Breast epithelium (tissue), 3 donors: ENCODE data around the gene DOC2B.

ENCODE experiments used
- CTCF ChIP-seq, 3 donors: fragments of 450-650 bp; IDR thresholded peaks; one replicate each; pipeline ENCODE4 v1.5.1; 2016 to 2017; ENCODE audit warnings: antibody characterized with exemption in 3 of 3, mild to moderate bottlenecking in 3 of 3, moderate library complexity in 3 of 3
- POLR2A ChIP-seq: fragments of 450-650 bp; IDR thresholded peaks from one replicate; pipeline ENCODE4 v1.6.1; 2016; ENCODE audit warnings: antibody characterized with exemption, mild to moderate bottlenecking, moderate library complexity
- POLR2AphosphoS5 ChIP-seq, 3 donors: sonication (generic); formaldehyde crosslinking; IDR thresholded peaks; one replicate each; pipeline ENCODE4 v1.6.1; 2017; ENCODE audit warnings: antibody characterized with exemption in 3 of 3

GRCh38 chr17:225551-225950, 44.1 kb upstream of the DOC2B start:
- TF ChIP-seq CTCF (IDR thresholded peaks at IDR 0.05) (no peak), POLR2AphosphoS5 (IDR thresholded peaks at IDR 0.05) (no peak), POLR2A (no peak)
